Measurements from ENCODE around the gene LCN6. TPM values are rescaled to one million over a fixed set of nuclear protein-coding genes. Genes with fewer than 3 reads are reported as not detected.
"Not testable (repeated sequence)": the region's sequence is repeated elsewhere in the genome, so short reads cannot be mapped to it uniquely, and the experiment has no call there.

LCN6 gene
- total RNA-seq, 2 donors from 2014 or later, result 6.4 to 9.3 TPM

GRCh38 chr9:136774416-136775045 is 26.2 kb upstream of the LCN6 start:
- H3K4me3 ChIP-seq, result no peak overlapping the region
- TF ChIP-seq CTCF (IDR thresholded peaks at IDR 0.05), result no peak

GRCh38 chr9:136773386-136774044 is 25.2 kb upstream of the LCN6 start:
- no peak for DNase-seq (ENCODE audit: low spot score)
- Histone ChIP-seq H3K4me1 (no peaks in the 10 kb centered on the region), H3K4me3 (no peak overlapping the region), H3K27ac (no peak overlapping the region), H3K27me3 (no peaks in the 10 kb centered on the region), H3K36me3 (no peaks in the 10 kb centered on the region), H3K9me3 (peaks cover 0 to 6% of the 10 kb centered on the region in 2 donors)
- TF ChIP-seq CTCF (IDR thresholded peaks at IDR 0.05), result no peak

More at GRCh38 chr9:136774416-136775045, 26.2 kb upstream of the LCN6 start:
- no peak for DNase-seq (ENCODE audit: low spot score)
- Histone ChIP-seq H3K27ac (no peak overlapping the region), H3K4me1 (no peaks in the 10 kb centered on the region), H3K36me3 (no peaks in the 10 kb centered on the region), H3K27me3 (no peaks in the 10 kb centered on the region), H3K9me3 (peaks cover 0 to 6% of the 10 kb centered on the region in 2 donors)

- Histone ChIP-seq H3K27me3 (no peaks in the 10 kb centered on the region), H3K9me3 (peaks cover 0 to 6% of the 10 kb centered on the region in 2 donors), H3K36me3 (no peaks in the 10 kb centered on the region), H3K4me1 (no peaks in the 10 kb centered on the region), H3K4me3 (no peak overlapping the region), H3K27ac (no peak overlapping the region)
- no peak for DNase-seq (ENCODE audit: low spot score)
- TF ChIP-seq CTCF (IDR thresholded peaks at IDR 0.05), result no peak
Observed at GRCh38 chr9:136771907-136772415, 23.6 kb upstream of the LCN6 start.

GRCh38 chr9:136769710-136770191 is 21.4 kb upstream of the LCN6 start:
- H3K27me3 ChIP-seq, result no peaks in the 10 kb centered on the region
- H3K27ac ChIP-seq, result no peak overlapping the region
- H3K4me1 ChIP-seq, result peaks cover 0 to 4% of the 10 kb centered on the region in 2 donors
- H3K4me3 ChIP-seq, result no peak overlapping the region
- H3K36me3 ChIP-seq, result no peaks in the 10 kb centered on the region
- peak; percentile 20 to 56 for TF ChIP-seq CTCF (IDR thresholded peaks at IDR 0.05)
- no peak for DNase-seq (ENCODE audit: low spot score)
- H3K9me3 ChIP-seq, result peaks cover 0 to 6% of the 10 kb centered on the region in 2 donors

- H3K36me3 ChIP-seq; H3K4me3 ChIP-seq; H3K27me3 ChIP-seq; H3K4me1 ChIP-seq; DNase-seq (ENCODE audit: low spot score); H3K9me3 ChIP-seq; H3K27ac ChIP-seq: not testable (repeated sequence)
- TF ChIP-seq CTCF (IDR thresholded peaks at IDR 0.05), result peak in 1 of 2 donors; percentile 50
Observed at GRCh38 chr9:136766410-136767120, 18.2 kb upstream of the LCN6 start.

- H3K36me3 ChIP-seq; H3K9me3 ChIP-seq; DNase-seq (ENCODE audit: low spot score); H3K27me3 ChIP-seq; H3K27ac ChIP-seq; H3K4me3 ChIP-seq; H3K4me1 ChIP-seq: not testable (repeated sequence)
Observed at GRCh38 chr9:136765745-136766409, 17.6 kb upstream of the LCN6 start.

All from right atrium auricular region (tissue), 2 donors.